BE2C (cell line): ENCODE results near the gene YPEL2.
A peak's percentile ranks its signal among the peaks of the same experiment; 100 is the strongest.

Source experiments
- DNase-seq: peaks from one replicate; pipeline ENCODE4 v3.0.0-alpha.2; 2020
- H3K27me3 ChIP-seq: fragments of 250-450 bp; sonication (Bioruptor Pico); 2 replicates; pipeline ENCODE4 v1.5.1; 2020; ENCODE audit warnings: mild to moderate bottlenecking
- H3K36me3 ChIP-seq: fragments of 250-450 bp; sonication (Bioruptor Pico); 2 replicates; pipeline ENCODE4 v1.5.1; 2020; ENCODE audit warnings: mild to moderate bottlenecking
- H3K4me1 ChIP-seq: fragments of 250-450 bp; sonication (Bioruptor Pico); 2 replicates; pipeline ENCODE4 v1.5.1; 2020
- H3K4me3 ChIP-seq: 2 replicates; pipeline ENCODE4 v1.5.1; 2011; ENCODE audit warnings: low read depth, low read length
- H3K9me3 ChIP-seq: fragments of 250-450 bp; sonication (Bioruptor Pico); 2 replicates; pipeline ENCODE4 v1.5.1; 2020
- TF ChIP-seq, protein P1 (sequence below): IDR thresholded peaks from 2 replicates; pipeline ENCODE4 v1.5.1; 2012; ENCODE audit warnings: mild to moderate bottlenecking, low read depth, low read length

Gene YPEL2

GRCh38 chr17:59413014-59413766, 81.7 kb downstream of the YPEL2 start:
- TF ChIP-seq, protein P1, sequence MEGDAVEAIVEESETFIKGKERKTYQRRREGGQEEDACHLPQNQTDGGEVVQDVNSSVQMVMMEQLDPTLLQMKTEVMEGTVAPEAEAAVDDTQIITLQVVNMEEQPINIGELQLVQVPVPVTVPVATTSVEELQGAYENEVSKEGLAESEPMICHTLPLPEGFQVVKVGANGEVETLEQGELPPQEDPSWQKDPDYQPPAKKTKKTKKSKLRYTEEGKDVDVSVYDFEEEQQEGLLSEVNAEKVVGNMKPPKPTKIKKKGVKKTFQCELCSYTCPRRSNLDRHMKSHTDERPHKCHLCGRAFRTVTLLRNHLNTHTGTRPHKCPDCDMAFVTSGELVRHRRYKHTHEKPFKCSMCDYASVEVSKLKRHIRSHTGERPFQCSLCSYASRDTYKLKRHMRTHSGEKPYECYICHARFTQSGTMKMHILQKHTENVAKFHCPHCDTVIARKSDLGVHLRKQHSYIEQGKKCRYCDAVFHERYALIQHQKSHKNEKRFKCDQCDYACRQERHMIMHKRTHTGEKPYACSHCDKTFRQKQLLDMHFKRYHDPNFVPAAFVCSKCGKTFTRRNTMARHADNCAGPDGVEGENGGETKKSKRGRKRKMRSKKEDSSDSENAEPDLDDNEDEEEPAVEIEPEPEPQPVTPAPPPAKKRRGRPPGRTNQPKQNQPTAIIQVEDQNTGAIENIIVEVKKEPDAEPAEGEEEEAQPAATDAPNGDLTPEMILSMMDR: no peak
- H3K4me1 ChIP-seq: peaks cover 6% of the 10 kb centered on the region
- no peaks in the 10 kb centered on the region for H3K27me3 ChIP-seq
- no peaks in the 10 kb centered on the region for H3K9me3 ChIP-seq
- no peak overlapping the region for H3K4me3 ChIP-seq
- no peak for DNase-seq
- no peaks in the 10 kb centered on the region for H3K36me3 ChIP-seq

GRCh38 chr17:59415397-59415796, 83.9 kb downstream of the YPEL2 start:
- TF ChIP-seq, protein P1: no peak
- Histone ChIP-seq H3K27me3 (no peaks in the 10 kb centered on the region), H3K4me1 (peaks cover 11% of the 10 kb centered on the region), H3K36me3 (no peaks in the 10 kb centered on the region), H3K4me3 (no peak overlapping the region), H3K9me3 (no peaks in the 10 kb centered on the region)
- no peak for DNase-seq

GRCh38 chr17:59416184-59416583, 84.7 kb downstream of the YPEL2 start:
- no peak overlapping the region for H3K4me3 ChIP-seq

DNA sequence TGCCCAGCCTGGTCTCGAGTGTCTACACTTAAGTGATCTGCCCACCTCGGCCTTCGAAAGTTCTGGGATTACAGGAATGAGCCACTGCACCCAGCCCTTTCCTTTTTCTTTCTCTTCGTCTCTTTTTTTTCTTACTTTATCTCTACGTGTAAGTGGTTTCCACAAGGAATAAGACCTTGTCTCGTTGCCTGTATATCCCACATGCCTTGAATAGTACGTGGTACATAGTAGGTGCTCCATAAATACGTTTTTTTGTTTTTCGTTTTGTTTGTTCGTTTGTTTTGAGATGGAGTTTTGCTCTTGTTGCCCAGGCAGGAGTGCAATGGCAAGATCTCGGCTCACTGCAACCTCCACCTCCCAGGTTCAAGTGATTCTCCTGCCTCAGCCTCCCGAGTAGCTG, 86.0 kb downstream of the YPEL2 start:
- TF ChIP-seq, protein P1: no peak
- no peak for DNase-seq
- H3K4me1 ChIP-seq: peaks cover 11% of the 10 kb centered on the region

More at GRCh38 chr17:59416184-59416583, 84.7 kb downstream of the YPEL2 start:
- TF ChIP-seq, protein P1: no peak
- DNase-seq: no peak
- H3K9me3 ChIP-seq: no peaks in the 10 kb centered on the region
- H3K4me1 ChIP-seq: peaks cover 11% of the 10 kb centered on the region
- no peaks in the 10 kb centered on the region for H3K27me3 ChIP-seq
- H3K36me3 ChIP-seq: no peaks in the 10 kb centered on the region

GRCh38 chr17:59418732-59419166, 87.3 kb downstream of the YPEL2 start:
- Histone ChIP-seq H3K36me3 (no peaks in the 10 kb centered on the region), H3K9me3 (no peaks in the 10 kb centered on the region), H3K4me1 (peaks cover 14% of the 10 kb centered on the region), H3K27me3 (no peaks in the 10 kb centered on the region), H3K4me3 (no peak overlapping the region)
- peak; percentile 22 for DNase-seq
- TF ChIP-seq, protein P1: no peak

More for the DNA sequence above, 86.0 kb downstream of the YPEL2 start:
- Histone ChIP-seq H3K9me3 (no peaks in the 10 kb centered on the region), H3K27me3 (no peaks in the 10 kb centered on the region), H3K4me3 (no peak overlapping the region), H3K36me3 (no peaks in the 10 kb centered on the region)

GRCh38 chr17:59420901-59421300, 89.4 kb downstream of the YPEL2 start:
- TF ChIP-seq, protein P1: no peak
- no peak for DNase-seq
- H3K4me1 ChIP-seq: peaks cover 29% of the 10 kb centered on the region

More at GRCh38 chr17:59420901-59421300, 89.4 kb downstream of the YPEL2 start:
- no peak overlapping the region for H3K4me3 ChIP-seq
- no peaks in the 10 kb centered on the region for H3K27me3 ChIP-seq
- no peaks in the 10 kb centered on the region for H3K9me3 ChIP-seq
- no peaks in the 10 kb centered on the region for H3K36me3 ChIP-seq
